Caki2 (cell line): ENCODE results near the gene EMC8. TPM values are rescaled to one million over a fixed set of nuclear protein-coding genes. Genes with fewer than 3 reads are reported as not detected.

Source experiments
- total RNA-seq: library from RNA; depleted of rRNA; stranded (reverse); fragments of >200 nt; shearing (Covaris generic); gene quantifications from 2 replicates; pipeline ENCODE4 v1.2.3, GENCODE V29; 2014; ENCODE audit warnings: low replicate concordance; rRNA removed

The EMC8 gene
- total RNA-seq, 1 experiment from 2014 or later = 56.4 TPM

Other genes starting within 250 kb of the EMC8 start
- gene GSE1, start 186.2 kb downstream of the EMC8 start, total RNA-seq = 7.1 and 7.9 TPM in 2 replicates
- gene GINS2, start 110.6 kb downstream of the EMC8 start, total RNA-seq = 27.0 and 37.3 TPM in 2 replicates
- gene C16orf74, start 48.4 kb downstream of the EMC8 start, total RNA-seq = 25.9 and 27.2 TPM in 2 replicates
- gene COX4I1, start 151 bp upstream of the EMC8 start, total RNA-seq = 914 and 925 TPM in 2 replicates
- gene IRF8, start 99.6 kb upstream of the EMC8 start, total RNA-seq = 5.4 and 20.0 TPM in 2 replicates